Measurements from ENCODE around the gene APMAP. TPM values are rescaled to one million over a fixed set of nuclear protein-coding genes. Genes with fewer than 3 reads are reported as not detected.

Gene APMAP
- total RNA-seq, 1 experiment from 2014 or later: 82.7 TPM

DNA sequence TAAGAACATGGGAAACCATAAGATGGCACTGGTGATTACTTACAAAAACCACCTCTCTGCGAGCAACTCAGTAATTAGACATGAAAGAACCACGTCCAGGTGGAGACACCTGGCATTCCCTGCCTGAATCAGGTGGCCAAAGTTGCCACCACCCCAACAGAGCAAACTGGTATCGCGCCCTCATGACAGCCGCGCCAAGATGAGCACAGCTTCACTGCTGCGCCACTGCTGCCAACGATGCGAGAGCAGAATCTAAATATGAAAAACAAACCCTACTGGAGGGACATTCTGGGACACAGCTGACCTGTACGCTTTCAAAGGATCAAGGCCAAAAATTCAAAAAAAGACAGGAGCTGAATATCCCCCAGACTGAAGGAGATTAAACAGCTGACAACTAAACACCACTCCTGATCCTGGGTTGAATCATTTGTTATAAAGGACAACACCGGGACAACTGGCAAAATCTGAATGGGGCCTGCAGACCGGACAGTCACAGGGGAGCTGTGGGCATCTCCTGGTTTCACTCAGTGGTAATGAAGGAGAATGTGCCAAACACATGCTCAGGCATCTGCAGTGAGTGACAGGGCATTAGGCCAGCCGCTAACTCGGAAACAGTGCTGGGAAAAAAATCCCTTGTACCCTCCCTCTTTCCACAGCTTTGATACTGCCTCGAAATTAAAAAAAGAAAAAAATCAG is 26.1 kb downstream of the APMAP start:
- ChIA-PET RAD21 (ENCODE audit: low non-redundant PET in 1 of 2, low total read pairs in 2 of 2, uncharacterized antibody in 2 of 2, unreplicated experiment in 2 of 2) (no interaction called here), CTCF (no interaction called here), POLR2A (no interaction called here)
- Histone ChIP-seq H3K4me3 (replicated peaks in 1 of 2; ENCODE audit: low read depth in 1 of 2, low read length in 2 of 2) (no peak overlapping the region), H3K27me3 (ENCODE audit: insufficient read depth, low read length) (no peaks in the 10 kb centered on the region), H3K4me1 (ENCODE audit: control insufficient read depth in 1 of 2, insufficient read depth in 2 of 2, low read length in 2 of 2) (no peaks in the 10 kb centered on the region), H3K27ac (ENCODE audit: low read depth, low read length) (no peak overlapping the region), H3K79me2 (ENCODE audit: insufficient read depth, low read length) (no peaks in the 10 kb centered on the region), H3K9ac (ENCODE audit: low read length) (no peak overlapping the region), H2AFZ (ENCODE audit: low read depth, low read length, poor library complexity, severe bottlenecking) (no peak overlapping the region), H3K9me2 (ENCODE audit: insufficient read depth) (no peaks in the 10 kb centered on the region), H4K20me1 (ENCODE audit: insufficient read depth) (no peaks in the 10 kb centered on the region), H3K4me2 (ENCODE audit: low read length) (no peak overlapping the region), H3K36me3 (ENCODE audit: control insufficient read depth in 1 of 2, insufficient read depth in 2 of 2, low read length in 2 of 2) (peaks cover 19 to 35% of the 10 kb centered on the region in 2 experiments; a peak in 3 of 4 replicates), H3K9me3 (ENCODE audit: control insufficient read depth in 1 of 2, insufficient read depth in 1 of 2, low read depth in 1 of 2, low read length in 2 of 2) (no peaks in the 10 kb centered on the region)
- ATAC-seq (no peak), DNase-seq (ENCODE audit: low read depth, low spot score) (no peak)
- TF ChIP-seq POLR2AphosphoS5 (IDR thresholded peaks at IDR 0.05; ENCODE audit: low read depth, low read length) (no peak), FOSL1 (IDR thresholded peaks at IDR 0.05; ENCODE audit: low read depth) (no peak), ELF1 (IDR thresholded peaks at IDR 0.05; ENCODE audit: borderline replicate concordance, low read depth) (no peak), POLR2A (IDR thresholded peaks at IDR 0.05; ENCODE audit: borderline replicate concordance, extremely low read depth, insufficient read depth, insufficient read length) (no peak), ZNF274 (IDR thresholded peaks at IDR 0.05; ENCODE audit: low read depth, low read length) (no peak), ZFX (IDR thresholded peaks at IDR 0.05) (no peak), EZH2phosphoT487 (IDR thresholded peaks at IDR 0.05; ENCODE audit: borderline replicate concordance) (no peak)
- TF ChIP-seq, protein P1, sequence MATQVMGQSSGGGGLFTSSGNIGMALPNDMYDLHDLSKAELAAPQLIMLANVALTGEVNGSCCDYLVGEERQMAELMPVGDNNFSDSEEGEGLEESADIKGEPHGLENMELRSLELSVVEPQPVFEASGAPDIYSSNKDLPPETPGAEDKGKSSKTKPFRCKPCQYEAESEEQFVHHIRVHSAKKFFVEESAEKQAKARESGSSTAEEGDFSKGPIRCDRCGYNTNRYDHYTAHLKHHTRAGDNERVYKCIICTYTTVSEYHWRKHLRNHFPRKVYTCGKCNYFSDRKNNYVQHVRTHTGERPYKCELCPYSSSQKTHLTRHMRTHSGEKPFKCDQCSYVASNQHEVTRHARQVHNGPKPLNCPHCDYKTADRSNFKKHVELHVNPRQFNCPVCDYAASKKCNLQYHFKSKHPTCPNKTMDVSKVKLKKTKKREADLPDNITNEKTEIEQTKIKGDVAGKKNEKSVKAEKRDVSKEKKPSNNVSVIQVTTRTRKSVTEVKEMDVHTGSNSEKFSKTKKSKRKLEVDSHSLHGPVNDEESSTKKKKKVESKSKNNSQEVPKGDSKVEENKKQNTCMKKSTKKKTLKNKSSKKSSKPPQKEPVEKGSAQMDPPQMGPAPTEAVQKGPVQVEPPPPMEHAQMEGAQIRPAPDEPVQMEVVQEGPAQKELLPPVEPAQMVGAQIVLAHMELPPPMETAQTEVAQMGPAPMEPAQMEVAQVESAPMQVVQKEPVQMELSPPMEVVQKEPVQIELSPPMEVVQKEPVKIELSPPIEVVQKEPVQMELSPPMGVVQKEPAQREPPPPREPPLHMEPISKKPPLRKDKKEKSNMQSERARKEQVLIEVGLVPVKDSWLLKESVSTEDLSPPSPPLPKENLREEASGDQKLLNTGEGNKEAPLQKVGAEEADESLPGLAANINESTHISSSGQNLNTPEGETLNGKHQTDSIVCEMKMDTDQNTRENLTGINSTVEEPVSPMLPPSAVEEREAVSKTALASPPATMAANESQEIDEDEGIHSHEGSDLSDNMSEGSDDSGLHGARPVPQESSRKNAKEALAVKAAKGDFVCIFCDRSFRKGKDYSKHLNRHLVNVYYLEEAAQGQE (IDR thresholded peaks at IDR 0.05; ENCODE audit: low read depth): no peak
- TF ChIP-seq, protein P2, sequence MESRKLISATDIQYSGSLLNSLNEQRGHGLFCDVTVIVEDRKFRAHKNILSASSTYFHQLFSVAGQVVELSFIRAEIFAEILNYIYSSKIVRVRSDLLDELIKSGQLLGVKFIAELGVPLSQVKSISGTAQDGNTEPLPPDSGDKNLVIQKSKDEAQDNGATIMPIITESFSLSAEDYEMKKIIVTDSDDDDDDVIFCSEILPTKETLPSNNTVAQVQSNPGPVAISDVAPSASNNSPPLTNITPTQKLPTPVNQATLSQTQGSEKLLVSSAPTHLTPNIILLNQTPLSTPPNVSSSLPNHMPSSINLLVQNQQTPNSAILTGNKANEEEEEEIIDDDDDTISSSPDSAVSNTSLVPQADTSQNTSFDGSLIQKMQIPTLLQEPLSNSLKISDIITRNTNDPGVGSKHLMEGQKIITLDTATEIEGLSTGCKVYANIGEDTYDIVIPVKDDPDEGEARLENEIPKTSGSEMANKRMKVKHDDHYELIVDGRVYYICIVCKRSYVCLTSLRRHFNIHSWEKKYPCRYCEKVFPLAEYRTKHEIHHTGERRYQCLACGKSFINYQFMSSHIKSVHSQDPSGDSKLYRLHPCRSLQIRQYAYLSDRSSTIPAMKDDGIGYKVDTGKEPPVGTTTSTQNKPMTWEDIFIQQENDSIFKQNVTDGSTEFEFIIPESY (IDR thresholded peaks at IDR 0.05; ENCODE audit: extremely low read depth, insufficient replicate concordance, low read length): no peak
- TF ChIP-seq, protein P3, sequence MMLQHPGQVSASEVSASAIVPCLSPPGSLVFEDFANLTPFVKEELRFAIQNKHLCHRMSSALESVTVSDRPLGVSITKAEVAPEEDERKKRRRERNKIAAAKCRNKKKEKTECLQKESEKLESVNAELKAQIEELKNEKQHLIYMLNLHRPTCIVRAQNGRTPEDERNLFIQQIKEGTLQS (IDR thresholded peaks at IDR 0.05): no peak
- TF ChIP-seq, protein P4, sequence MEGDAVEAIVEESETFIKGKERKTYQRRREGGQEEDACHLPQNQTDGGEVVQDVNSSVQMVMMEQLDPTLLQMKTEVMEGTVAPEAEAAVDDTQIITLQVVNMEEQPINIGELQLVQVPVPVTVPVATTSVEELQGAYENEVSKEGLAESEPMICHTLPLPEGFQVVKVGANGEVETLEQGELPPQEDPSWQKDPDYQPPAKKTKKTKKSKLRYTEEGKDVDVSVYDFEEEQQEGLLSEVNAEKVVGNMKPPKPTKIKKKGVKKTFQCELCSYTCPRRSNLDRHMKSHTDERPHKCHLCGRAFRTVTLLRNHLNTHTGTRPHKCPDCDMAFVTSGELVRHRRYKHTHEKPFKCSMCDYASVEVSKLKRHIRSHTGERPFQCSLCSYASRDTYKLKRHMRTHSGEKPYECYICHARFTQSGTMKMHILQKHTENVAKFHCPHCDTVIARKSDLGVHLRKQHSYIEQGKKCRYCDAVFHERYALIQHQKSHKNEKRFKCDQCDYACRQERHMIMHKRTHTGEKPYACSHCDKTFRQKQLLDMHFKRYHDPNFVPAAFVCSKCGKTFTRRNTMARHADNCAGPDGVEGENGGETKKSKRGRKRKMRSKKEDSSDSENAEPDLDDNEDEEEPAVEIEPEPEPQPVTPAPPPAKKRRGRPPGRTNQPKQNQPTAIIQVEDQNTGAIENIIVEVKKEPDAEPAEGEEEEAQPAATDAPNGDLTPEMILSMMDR (IDR thresholded peaks at IDR 0.05 in 2 of 3, conservative IDR thresholded peaks at IDR 0.05 in 1 of 3; ENCODE audit: borderline replicate concordance in 1 of 3, insufficient read depth in 1 of 3, low read depth in 2 of 3, low read length in 2 of 3): no peak
- TF ChIP-seq, protein P5, sequence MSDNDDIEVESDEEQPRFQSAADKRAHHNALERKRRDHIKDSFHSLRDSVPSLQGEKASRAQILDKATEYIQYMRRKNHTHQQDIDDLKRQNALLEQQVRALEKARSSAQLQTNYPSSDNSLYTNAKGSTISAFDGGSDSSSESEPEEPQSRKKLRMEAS (IDR thresholded peaks at IDR 0.05): no peak
- intact Hi-C loops (cut with micrococcal nuclease): no loop called here
- BruUV-seq (replicated peaks): no TSS peak
